ENCODE measurements around the gene CTNNBIP1. TPM values are rescaled to one million over a fixed set of nuclear protein-coding genes. Genes with fewer than 3 reads are reported as not detected.

Gene CTNNBIP1
- total and polyA plus RNA-seq, 8 donors: 9.4 to 27.3 (median 19.1) TPM

DNA sequence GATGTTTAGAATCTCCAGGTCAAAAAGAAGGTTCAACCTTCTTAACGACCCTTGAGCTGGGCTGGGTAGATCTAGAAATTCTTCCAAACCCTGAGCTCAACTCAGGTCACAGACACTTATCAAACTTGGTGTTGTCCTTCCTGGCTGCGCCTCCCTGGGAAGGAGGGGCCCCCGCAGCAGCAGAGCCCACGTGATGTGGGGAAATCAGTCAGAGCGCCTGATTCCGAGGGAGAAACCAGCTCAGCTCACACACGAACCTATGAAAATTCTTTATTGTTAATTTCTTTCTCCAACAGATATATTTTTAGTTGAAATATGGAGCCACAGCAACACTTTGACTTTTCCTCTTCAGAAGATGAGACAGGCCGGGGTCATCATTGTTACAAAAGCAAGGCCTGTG, 62.0 kb downstream of the CTNNBIP1 start:
- intact Hi-C loops (cut with DNase I): no loop called here
- H3K36me3 ChIP-seq: no peaks in the 10 kb centered on the region
- no peak overlapping the region for H3K4me3 ChIP-seq
- H3K27me3 ChIP-seq: no peaks in the 10 kb centered on the region
- DNase-seq (peak in 1 of 6 donors; percentile 4), FAIRE-seq (no peak), ATAC-seq (no peak)
- TF ChIP-seq, protein P1, sequence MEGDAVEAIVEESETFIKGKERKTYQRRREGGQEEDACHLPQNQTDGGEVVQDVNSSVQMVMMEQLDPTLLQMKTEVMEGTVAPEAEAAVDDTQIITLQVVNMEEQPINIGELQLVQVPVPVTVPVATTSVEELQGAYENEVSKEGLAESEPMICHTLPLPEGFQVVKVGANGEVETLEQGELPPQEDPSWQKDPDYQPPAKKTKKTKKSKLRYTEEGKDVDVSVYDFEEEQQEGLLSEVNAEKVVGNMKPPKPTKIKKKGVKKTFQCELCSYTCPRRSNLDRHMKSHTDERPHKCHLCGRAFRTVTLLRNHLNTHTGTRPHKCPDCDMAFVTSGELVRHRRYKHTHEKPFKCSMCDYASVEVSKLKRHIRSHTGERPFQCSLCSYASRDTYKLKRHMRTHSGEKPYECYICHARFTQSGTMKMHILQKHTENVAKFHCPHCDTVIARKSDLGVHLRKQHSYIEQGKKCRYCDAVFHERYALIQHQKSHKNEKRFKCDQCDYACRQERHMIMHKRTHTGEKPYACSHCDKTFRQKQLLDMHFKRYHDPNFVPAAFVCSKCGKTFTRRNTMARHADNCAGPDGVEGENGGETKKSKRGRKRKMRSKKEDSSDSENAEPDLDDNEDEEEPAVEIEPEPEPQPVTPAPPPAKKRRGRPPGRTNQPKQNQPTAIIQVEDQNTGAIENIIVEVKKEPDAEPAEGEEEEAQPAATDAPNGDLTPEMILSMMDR (IDR thresholded peaks at IDR 0.05): no peak
- no peak overlapping the region for H3K27ac ChIP-seq
- H3K9me3 ChIP-seq: no peaks in the 10 kb centered on the region
- H3K4me1 ChIP-seq: peaks cover 0 to 5% (median 0%) of the 10 kb centered on the region in 3 donors
- WGBS, 2 donors: 75 to 82% methylated on average over 8 of the region's 8 CpGs

DNA sequence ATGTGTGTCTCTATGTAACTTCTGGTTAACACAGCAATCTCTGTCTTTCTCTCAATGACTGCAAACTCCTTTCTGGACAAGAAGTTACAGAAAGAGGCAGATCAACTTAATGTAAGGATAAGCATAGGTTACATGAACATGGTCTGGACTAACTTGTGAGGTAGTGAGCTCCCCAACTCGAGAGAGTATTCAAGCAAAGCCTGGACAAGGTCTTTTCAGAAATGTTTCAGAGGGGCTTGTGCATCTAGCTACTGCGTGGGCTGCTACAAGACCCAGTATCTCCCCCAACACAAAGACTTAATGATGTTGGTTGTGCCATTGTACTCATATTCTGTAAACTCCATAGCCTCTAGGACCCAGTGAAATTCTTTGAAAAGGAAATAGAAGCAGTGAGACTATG, 62.8 kb downstream of the CTNNBIP1 start:
- TF ChIP-seq, protein P1 (IDR thresholded peaks at IDR 0.05): no peak
- FAIRE-seq (no peak), DNase-seq (no peak), ATAC-seq (no peak)
- Histone ChIP-seq H3K27ac (no peak overlapping the region), H3K9me3 (no peaks in the 10 kb centered on the region), H3K27me3 (no peaks in the 10 kb centered on the region), H3K36me3 (no peaks in the 10 kb centered on the region), H3K4me3 (no peak overlapping the region), H3K4me1 (peaks cover 0 to 7% (median 0%) of the 10 kb centered on the region in 3 donors)
- intact Hi-C loops (cut with DNase I): no loop called here
- WGBS, 2 donors: 86 to 92% methylated on average over 2 of the region's 2 CpGs

- intact Hi-C loops (cut with DNase I): no loop called here
- Histone ChIP-seq H3K9me3 (no peaks in the 10 kb centered on the region), H3K36me3 (no peaks in the 10 kb centered on the region), H3K4me1 (peaks cover 0 to 7% (median 0%) of the 10 kb centered on the region in 3 donors), H3K27me3 (no peaks in the 10 kb centered on the region), H3K4me3 (no peak overlapping the region), H3K27ac (no peak overlapping the region)
- ATAC-seq (no peak), FAIRE-seq (no peak), DNase-seq (peak in 1 of 6 donors; percentile 44)
- WGBS, 2 donors: 83 to 84% methylated on average over 16 to 17 of the region's 17 CpGs
- TF ChIP-seq, protein P1 (IDR thresholded peaks at IDR 0.05): no peak
Measured at GRCh38 chr1:9846611-9847171, 63.4 kb downstream of the CTNNBIP1 start.

- H3K27me3 ChIP-seq: no peaks in the 10 kb centered on the region
- DNase-seq (peak in 1 of 6 donors; percentile 27), ATAC-seq (no peak), FAIRE-seq (no peak)
- TF ChIP-seq, protein P1 (IDR thresholded peaks at IDR 0.05): no peak
- H3K27ac ChIP-seq: no peak overlapping the region
- 82 to 86% methylated on average over 9 of the region's 9 CpGs for WGBS, 2 donors
- H3K4me3 ChIP-seq: no peak overlapping the region
- peaks cover 0 to 7% (median 0%) of the 10 kb centered on the region in 3 donors for H3K4me1 ChIP-seq
- H3K9me3 ChIP-seq: no peaks in the 10 kb centered on the region
- H3K36me3 ChIP-seq: no peaks in the 10 kb centered on the region
- intact Hi-C loops (cut with DNase I): no loop called here
Measured at GRCh38 chr1:9845914-9846313, 64.2 kb downstream of the CTNNBIP1 start.

DNA sequence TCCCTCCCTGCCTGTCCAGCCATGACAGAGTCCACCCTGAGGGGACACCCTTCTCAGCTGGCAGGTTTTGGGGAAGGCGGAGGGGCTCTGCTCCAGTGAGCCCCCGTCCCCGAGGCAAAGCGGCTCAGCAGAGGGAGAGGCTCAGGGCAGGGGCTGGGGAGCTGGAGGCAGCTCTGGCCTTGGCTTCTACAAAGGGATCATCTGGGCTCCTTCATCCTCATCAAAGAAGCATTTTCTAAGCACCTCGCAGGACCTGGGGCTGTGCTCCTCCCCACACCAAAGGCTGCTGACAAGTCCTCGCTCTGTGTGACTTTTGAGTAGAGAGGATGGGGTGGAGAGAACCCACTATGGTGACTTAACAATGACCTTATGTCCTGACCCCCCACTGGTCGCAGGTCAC, 65.3 kb downstream of the CTNNBIP1 start:
- intact Hi-C loops (cut with DNase I): no loop called here
- no peak for ATAC-seq
- TF ChIP-seq, protein P1 (IDR thresholded peaks at IDR 0.05): no peak
- Histone ChIP-seq H3K4me3 (no peak overlapping the region), H3K36me3 (no peaks in the 10 kb centered on the region), H3K27me3 (no peaks in the 10 kb centered on the region), H3K4me1 (peaks cover 0 to 7% (median 0%) of the 10 kb centered on the region in 3 donors), H3K27ac (no peak overlapping the region), H3K9me3 (no peaks in the 10 kb centered on the region)
- DNase-seq: peak in 1 of 6 donors; percentile 46
- no peak for FAIRE-seq
- 85 to 94% methylated on average over 7 of the region's 7 CpGs for WGBS, 2 donors
